ES-I3 (cell line): ENCODE data around the gene RHOD.

ENCODE experiments used
- H3K36me3 ChIP-seq: 2 replicates; pipeline ENCODE4 v1.6.1; 2013; ENCODE audit warnings: mild to moderate bottlenecking, low read length, control low read depth, moderate library complexity; ENCODE audit not compliant: insufficient read depth
- H3K4me1 ChIP-seq: 2 replicates; pipeline ENCODE4 v1.6.1; 2013; ENCODE audit warnings: mild to moderate bottlenecking, control low read depth, low read length; ENCODE audit not compliant: insufficient read depth
- H3K9ac ChIP-seq: 2 replicates; pipeline ENCODE4 v1.6.1; 2013; ENCODE audit warnings: low read depth, mild to moderate bottlenecking, low read length, moderate library complexity
- H3K9me3 ChIP-seq: 2 replicates; pipeline ENCODE4 v1.6.1; 2013; ENCODE audit warnings: mild to moderate bottlenecking, low read length, moderate library complexity; ENCODE audit not compliant: control insufficient read depth, insufficient read depth

Gene RHOD

GRCh38 chr11:67025750-67026149 lies 30.9 kb upstream of the RHOD start:
- H3K9ac ChIP-seq: no peak overlapping the region
- no peaks in the 10 kb centered on the region for H3K36me3 ChIP-seq
- peaks cover 3% of the 10 kb centered on the region; the same call in 1 of the 2 replicates for H3K9me3 ChIP-seq
- peaks cover 11% of the 10 kb centered on the region for H3K4me1 ChIP-seq

GRCh38 chr11:67026941-67027340 lies 29.7 kb upstream of the RHOD start:
- Histone ChIP-seq H3K36me3 (no peaks in the 10 kb centered on the region), H3K9me3 (peaks cover 2% of the 10 kb centered on the region; the same call in 1 of the 2 replicates), H3K4me1 (peaks cover 19% of the 10 kb centered on the region), H3K9ac (no peak overlapping the region)

- Histone ChIP-seq H3K9ac (no peak overlapping the region), H3K9me3 (no peaks in the 10 kb centered on the region), H3K36me3 (no peaks in the 10 kb centered on the region), H3K4me1 (peaks cover 21% of the 10 kb centered on the region)
Observed at GRCh38 chr11:67027483-67027930, 29.1 kb upstream of the RHOD start.

GRCh38 chr11:67027943-67028542 lies 28.6 kb upstream of the RHOD start:
- Histone ChIP-seq H3K36me3 (no peaks in the 10 kb centered on the region), H3K9ac (no peak overlapping the region), H3K9me3 (no peaks in the 10 kb centered on the region), H3K4me1 (peaks cover 21% of the 10 kb centered on the region)

GRCh38 chr11:67029146-67029545 lies 27.5 kb upstream of the RHOD start:
- Histone ChIP-seq H3K9ac (no peak overlapping the region), H3K36me3 (no peaks in the 10 kb centered on the region), H3K4me1 (peaks cover 28% of the 10 kb centered on the region), H3K9me3 (no peaks in the 10 kb centered on the region)

GRCh38 chr11:67030976-67031375 lies 25.7 kb upstream of the RHOD start:
- Histone ChIP-seq H3K9ac (no peak overlapping the region), H3K4me1 (peaks cover 28% of the 10 kb centered on the region)

GRCh38 chr11:67031791-67032561 lies 24.7 kb upstream of the RHOD start:
- no peaks in the 10 kb centered on the region for H3K9me3 ChIP-seq
- H3K9ac ChIP-seq: no peak overlapping the region
- H3K4me1 ChIP-seq: peaks cover 28% of the 10 kb centered on the region
- H3K36me3 ChIP-seq: no peaks in the 10 kb centered on the region

More at GRCh38 chr11:67030976-67031375, 25.7 kb upstream of the RHOD start:
- Histone ChIP-seq H3K9me3 (no peaks in the 10 kb centered on the region), H3K36me3 (no peaks in the 10 kb centered on the region)

- Histone ChIP-seq H3K9me3 (no peaks in the 10 kb centered on the region), H3K4me1 (peaks cover 28% of the 10 kb centered on the region), H3K9ac (no peak overlapping the region), H3K36me3 (no peaks in the 10 kb centered on the region)
Observed at GRCh38 chr11:67032830-67033551, 23.7 kb upstream of the RHOD start.

GRCh38 chr11:67033661-67034166 lies 22.9 kb upstream of the RHOD start:
- Histone ChIP-seq H3K9me3 (no peaks in the 10 kb centered on the region), H3K9ac (no peak overlapping the region), H3K4me1 (peaks cover 20% of the 10 kb centered on the region), H3K36me3 (no peaks in the 10 kb centered on the region)

- Histone ChIP-seq H3K4me1 (peaks cover 17% of the 10 kb centered on the region), H3K9ac (no peak overlapping the region), H3K36me3 (no peaks in the 10 kb centered on the region), H3K9me3 (no peaks in the 10 kb centered on the region)
Observed at GRCh38 chr11:67034350-67034749, 22.3 kb upstream of the RHOD start.

- Histone ChIP-seq H3K9me3 (no peaks in the 10 kb centered on the region), H3K9ac (no peak overlapping the region)
Observed at GRCh38 chr11:67040147-67040546, 16.5 kb upstream of the RHOD start.

GRCh38 chr11:67041602-67042001 lies 15.0 kb upstream of the RHOD start:
- Histone ChIP-seq H3K36me3 (no peaks in the 10 kb centered on the region), H3K4me1 (no peaks in the 10 kb centered on the region)

More at GRCh38 chr11:67040147-67040546, 16.5 kb upstream of the RHOD start:
- no peaks in the 10 kb centered on the region for H3K4me1 ChIP-seq
- no peaks in the 10 kb centered on the region for H3K36me3 ChIP-seq

GRCh38 chr11:67043572-67044349 lies 12.9 kb upstream of the RHOD start:
- Histone ChIP-seq H3K36me3 (no peaks in the 10 kb centered on the region), H3K9me3 (no peaks in the 10 kb centered on the region), H3K4me1 (no peaks in the 10 kb centered on the region), H3K9ac (no peak overlapping the region)

More at GRCh38 chr11:67041602-67042001, 15.0 kb upstream of the RHOD start:
- Histone ChIP-seq H3K9me3 (no peaks in the 10 kb centered on the region), H3K9ac (no peak overlapping the region)

GRCh38 chr11:67044496-67044895 lies 12.2 kb upstream of the RHOD start:
- Histone ChIP-seq H3K9ac (no peak overlapping the region), H3K36me3 (no peaks in the 10 kb centered on the region; the same call in 1 of the 2 replicates), H3K4me1 (no peaks in the 10 kb centered on the region), H3K9me3 (no peaks in the 10 kb centered on the region)
